Activated naive CD8-positive, alpha-beta T cell (primary cell): Measurements from ENCODE around the gene MYO1E.

Experiments used
- H3K27ac Mint-ChIP-seq: one replicate; pipeline ENCODE4 v1.8.0; 2021; ENCODE audit warnings: mixed read lengths
- H3K27me3 Mint-ChIP-seq: one replicate; pipeline ENCODE4 v1.8.0; 2021; ENCODE audit warnings: mixed read lengths
- H3K36me3 Mint-ChIP-seq: one replicate; pipeline ENCODE4 v1.8.0; 2021; ENCODE audit warnings: mixed read lengths
- H3K4me1 Mint-ChIP-seq: one replicate; pipeline ENCODE4 v1.8.0; 2021; ENCODE audit warnings: low read depth, mixed read lengths
- H3K4me3 Mint-ChIP-seq: one replicate; pipeline ENCODE4 v1.8.0; 2021; ENCODE audit warnings: mild to moderate bottlenecking, mixed read lengths
- H3K9me3 Mint-ChIP-seq: one replicate; pipeline ENCODE4 v1.8.0; 2021; ENCODE audit warnings: low read depth, mixed read lengths

The MYO1E gene

DNA sequence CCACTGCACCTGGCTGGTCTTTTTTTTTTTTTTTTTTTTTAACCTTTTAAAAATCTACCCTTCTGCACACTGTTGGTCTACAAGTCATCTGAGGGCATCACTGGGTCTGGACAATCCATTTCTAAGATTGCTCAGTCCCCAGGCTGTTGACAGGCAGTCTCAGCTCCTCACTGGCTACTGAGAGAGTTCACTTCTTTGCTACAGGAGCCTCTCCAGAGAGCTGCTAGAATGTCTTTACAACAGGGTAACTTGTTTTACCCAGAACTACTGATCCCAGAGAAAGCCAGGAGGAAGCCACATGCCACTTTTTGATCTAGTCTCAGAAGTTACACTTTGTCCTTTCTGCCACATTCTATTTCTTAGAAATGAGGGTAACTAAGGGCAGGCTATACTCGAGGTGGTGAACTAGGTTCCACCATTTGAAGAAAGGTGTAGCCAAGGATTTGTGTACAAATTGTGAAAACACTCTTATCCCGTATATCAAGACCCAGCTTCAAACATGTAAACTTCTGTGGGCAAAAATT lies 273.4 kb downstream of the MYO1E start:
- H3K36me3 Mint-ChIP-seq: peaks cover 2% of the 10 kb centered on the region
- H3K9me3 Mint-ChIP-seq: no peaks in the 10 kb centered on the region
- H3K4me3 Mint-ChIP-seq: no peak overlapping the region
- peak overlapping the region; percentile 51 for H3K27ac Mint-ChIP-seq
- H3K4me1 Mint-ChIP-seq: peaks cover 24% of the 10 kb centered on the region
- no peaks in the 10 kb centered on the region for H3K27me3 Mint-ChIP-seq

DNA sequence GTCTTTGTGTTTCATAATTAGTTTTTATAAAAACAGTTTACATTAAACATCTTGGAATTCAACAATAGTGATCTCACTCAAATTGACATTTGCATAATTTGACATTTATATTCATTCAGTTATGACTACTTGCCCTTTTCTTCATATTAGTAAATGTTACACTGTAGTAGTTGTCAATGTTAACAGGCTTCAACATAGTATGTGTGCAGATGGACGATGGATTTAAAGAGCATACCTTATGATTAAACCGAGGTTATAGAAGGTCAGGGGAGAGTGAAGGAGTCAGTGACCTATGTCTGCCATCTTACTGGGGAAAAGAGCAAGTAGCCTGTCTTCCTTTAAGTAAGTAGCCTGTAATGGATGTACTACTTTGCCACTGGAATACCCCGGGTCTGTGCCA lies 276.2 kb downstream of the MYO1E start:
- H3K27ac Mint-ChIP-seq: no peak overlapping the region
- H3K27me3 Mint-ChIP-seq: no peaks in the 10 kb centered on the region
- H3K4me1 Mint-ChIP-seq: peaks cover 22% of the 10 kb centered on the region
- H3K9me3 Mint-ChIP-seq: no peaks in the 10 kb centered on the region
- peaks cover 9% of the 10 kb centered on the region for H3K36me3 Mint-ChIP-seq
- H3K4me3 Mint-ChIP-seq: no peak overlapping the region

DNA sequence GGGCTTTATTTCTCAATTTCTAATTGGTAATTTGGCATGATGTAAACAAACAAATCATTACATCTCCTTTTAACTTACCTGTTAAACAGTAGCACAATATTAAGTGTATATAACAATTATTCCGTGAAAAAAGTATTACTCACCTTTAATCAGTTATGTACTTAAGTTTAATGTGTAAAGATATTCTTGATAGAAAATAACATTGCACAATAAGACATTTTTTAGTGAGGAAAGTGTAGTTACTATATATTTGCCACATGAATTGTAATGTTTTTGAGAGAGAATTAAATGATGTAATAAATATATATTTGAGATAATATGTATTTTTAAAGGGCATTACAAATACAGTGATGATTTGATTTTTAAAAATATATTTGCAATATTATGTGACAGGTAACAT lies 278.6 kb downstream of the MYO1E start:
- no peaks in the 10 kb centered on the region for H3K27me3 Mint-ChIP-seq
- no peaks in the 10 kb centered on the region for H3K9me3 Mint-ChIP-seq
- H3K36me3 Mint-ChIP-seq: peaks cover 9% of the 10 kb centered on the region

DNA sequence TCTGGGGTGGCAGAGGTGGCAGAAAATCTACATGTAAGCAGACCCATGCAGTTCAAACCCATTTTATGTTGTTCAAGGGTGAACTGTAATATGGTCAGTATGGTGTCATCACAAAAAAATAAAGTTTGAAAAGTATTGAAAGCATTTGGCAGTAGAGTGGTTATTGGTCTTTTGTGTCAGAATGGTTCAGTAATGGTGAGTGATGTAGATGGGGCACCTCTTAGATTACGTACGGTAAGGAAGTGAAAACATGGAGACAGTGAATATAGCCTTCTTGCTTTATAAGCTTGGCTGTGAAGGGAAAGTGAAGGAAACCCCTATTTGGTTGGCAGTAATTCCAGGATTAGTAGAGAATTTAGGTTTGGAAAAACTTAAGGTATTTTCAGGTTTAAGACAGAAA lies 284.9 kb downstream of the MYO1E start:
- Mint-ChIP-seq H3K27me3 (no peaks in the 10 kb centered on the region), H3K27ac (peak overlapping the region; percentile 17), H3K4me3 (no peak overlapping the region), H3K4me1 (no peaks in the 10 kb centered on the region), H3K9me3 (no peaks in the 10 kb centered on the region), H3K36me3 (peaks cover 4% of the 10 kb centered on the region)

More for the DNA sequence above, 278.6 kb downstream of the MYO1E start:
- Mint-ChIP-seq H3K4me1 (peaks cover 10% of the 10 kb centered on the region), H3K4me3 (no peak overlapping the region), H3K27ac (no peak overlapping the region)
